Astrocyte of the hippocampus (primary cell): ENCODE data around the gene CREB3L1.

Experiments used
- DNase-seq: peaks from one replicate; pipeline ENCODE4 v3.0.0; 2011; ENCODE audit warnings: low read depth, low spot score

The CREB3L1 gene

GRCh38 chr11:46277622-46278386, at the start of gene CREB3L1:
TSS of gene CREB3L1 (plus strand) at chr11:46277662. CDS start at chr11:46278112, 450 bp downstream.
- no peak for DNase-seq

GRCh38 chr11:46229230-46229629, 48.2 kb upstream of the CREB3L1 start:
- DNase-seq = no peak

GRCh38 chr11:46234311-46234710, 43.2 kb upstream of the CREB3L1 start:
- no peak for DNase-seq

- DNase-seq = no peak
Measured at GRCh38 chr11:46235777-46236688, 41.4 kb upstream of the CREB3L1 start.

GRCh38 chr11:46236918-46237247, 40.6 kb upstream of the CREB3L1 start:
- no peak for DNase-seq

- peak; percentile 80 for DNase-seq
Measured at GRCh38 chr11:46237248-46238077, 40.0 kb upstream of the CREB3L1 start.

- peak; percentile 82 for DNase-seq
Measured at GRCh38 chr11:46238078-46238966, 39.1 kb upstream of the CREB3L1 start.

- peak; percentile 96 for DNase-seq
Measured at GRCh38 chr11:46238967-46239800, 38.3 kb upstream of the CREB3L1 start.

- DNase-seq = peak; percentile 74
Measured at GRCh38 chr11:46239801-46240061, 37.7 kb upstream of the CREB3L1 start.

DNA sequence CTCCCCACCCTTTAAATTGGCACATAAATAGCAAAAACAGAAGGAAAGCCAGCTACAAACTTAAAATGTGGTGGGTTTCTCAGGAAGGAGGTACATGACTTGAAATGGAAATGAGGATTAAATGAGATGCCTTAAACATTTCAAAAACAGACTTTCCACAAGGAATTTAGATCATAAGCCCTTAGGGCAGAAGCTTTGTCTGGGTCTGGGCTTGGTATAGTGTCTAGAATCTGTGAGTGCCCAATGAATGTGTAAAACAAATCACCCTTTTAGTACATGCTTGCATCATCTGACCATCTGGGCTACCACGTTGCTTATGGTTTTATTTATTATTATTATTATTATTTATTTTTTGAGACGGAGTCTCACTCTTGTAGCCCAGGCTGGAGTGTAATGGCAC, 37.1 kb upstream of the CREB3L1 start:
- DNase-seq = peak; percentile 15

GRCh38 chr11:46240861-46241260, 36.6 kb upstream of the CREB3L1 start:
- no peak for DNase-seq

DNA sequence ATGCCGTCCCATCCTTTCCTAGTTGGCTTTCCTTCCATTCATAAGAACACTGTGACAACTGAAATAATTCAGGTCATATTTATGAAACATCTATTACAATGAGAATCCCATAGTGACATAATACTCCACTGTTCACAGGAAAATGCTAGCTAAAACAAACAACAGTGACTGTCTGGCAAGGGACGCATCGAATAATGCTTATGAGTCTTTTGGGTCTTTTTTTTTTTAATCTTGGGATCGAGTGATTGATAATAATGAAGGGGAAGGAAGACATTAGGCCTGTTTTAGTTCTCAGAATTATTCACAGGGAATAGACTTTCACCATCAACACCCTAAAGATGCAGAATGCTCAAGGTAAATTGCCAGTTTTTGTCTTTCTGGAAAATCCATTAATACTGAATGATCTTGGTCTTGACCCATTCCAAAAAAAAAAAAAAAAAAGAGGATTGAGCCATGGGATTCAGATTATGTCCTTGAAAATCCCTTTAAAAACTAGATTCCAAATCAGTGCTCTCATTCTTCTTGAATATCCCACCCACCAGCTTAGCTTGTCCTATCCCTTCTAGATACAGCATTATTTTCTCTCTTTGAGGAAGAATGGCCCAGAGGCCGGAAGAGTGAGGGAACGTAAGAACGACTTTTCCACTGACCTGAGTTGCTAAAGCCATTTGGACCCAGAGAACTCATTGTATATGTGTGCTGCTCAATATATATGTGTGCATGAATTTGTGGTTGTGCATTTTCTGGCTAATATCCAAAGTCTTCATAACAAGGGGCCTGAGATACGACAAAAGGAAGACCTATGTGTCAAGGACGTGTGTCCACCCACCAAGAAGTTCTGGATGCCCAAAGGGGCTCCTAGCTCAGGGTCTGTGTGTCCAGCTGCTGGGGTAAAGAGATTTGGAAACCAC, 35.2 kb upstream of the CREB3L1 start:
- no peak for DNase-seq

DNA sequence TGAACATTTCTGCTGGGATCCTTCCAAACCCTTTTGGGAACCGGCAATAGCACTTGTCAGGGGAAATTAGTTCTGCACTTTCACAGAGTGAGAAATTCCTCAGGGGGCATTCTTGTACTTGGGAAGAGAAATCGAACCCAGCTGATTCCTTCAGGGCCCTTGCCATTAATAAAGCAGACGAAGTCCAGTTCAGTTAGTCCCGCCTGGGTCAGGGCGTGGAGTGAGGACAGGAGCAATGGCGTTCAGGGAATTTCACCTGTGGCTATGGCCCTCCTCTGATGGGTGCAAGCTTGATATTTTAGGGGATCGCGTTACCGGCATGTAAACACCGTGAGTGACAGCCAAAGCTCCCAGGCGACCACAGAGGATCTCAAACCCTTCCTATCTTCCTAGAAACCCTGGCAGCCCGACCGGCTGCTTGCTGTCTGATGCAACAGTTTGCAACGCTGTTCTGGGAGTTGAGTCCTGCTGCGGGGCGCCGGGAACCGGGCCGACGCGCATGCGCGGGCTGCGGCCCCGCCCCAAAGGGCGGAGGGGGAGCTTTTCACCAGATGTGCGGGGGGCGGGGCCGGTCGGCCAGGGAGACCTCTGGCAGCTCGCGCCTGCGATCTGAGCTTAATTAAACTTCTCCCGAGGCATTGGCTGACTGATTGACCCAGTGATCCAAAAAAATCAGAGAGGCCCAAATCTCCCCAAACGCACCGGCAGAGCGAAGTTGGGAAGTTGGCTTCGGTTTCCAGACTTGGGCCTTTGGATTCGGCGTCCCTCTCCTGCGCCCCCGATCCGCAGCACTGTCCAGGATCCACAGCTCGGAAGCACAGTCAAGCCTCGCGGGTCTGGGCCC, 34.3 kb upstream of the CREB3L1 start:
- peak; percentile 96 for DNase-seq

GRCh38 chr11:46243796-46244109, 33.7 kb upstream of the CREB3L1 start:
- no peak for DNase-seq

DNA sequence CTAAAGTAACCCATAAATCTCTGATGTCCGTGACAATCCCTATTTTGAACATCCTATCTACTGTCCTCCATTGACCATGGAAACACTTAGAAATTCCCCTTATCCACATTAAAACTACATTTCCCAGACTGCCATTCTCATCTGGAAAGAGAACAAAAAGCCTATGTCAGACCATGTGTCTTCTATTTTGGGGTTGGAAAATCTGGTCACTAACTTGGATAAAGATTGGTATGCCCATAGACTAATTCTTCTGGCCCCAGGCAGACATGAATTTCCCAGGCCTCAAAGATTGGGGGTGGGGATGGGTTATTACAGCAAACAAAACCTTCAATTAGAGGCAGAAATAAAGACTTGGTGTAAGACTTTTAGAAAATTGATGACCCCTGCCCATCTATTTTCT, 30.9 kb upstream of the CREB3L1 start:
- DNase-seq = peak; percentile 29

DNA sequence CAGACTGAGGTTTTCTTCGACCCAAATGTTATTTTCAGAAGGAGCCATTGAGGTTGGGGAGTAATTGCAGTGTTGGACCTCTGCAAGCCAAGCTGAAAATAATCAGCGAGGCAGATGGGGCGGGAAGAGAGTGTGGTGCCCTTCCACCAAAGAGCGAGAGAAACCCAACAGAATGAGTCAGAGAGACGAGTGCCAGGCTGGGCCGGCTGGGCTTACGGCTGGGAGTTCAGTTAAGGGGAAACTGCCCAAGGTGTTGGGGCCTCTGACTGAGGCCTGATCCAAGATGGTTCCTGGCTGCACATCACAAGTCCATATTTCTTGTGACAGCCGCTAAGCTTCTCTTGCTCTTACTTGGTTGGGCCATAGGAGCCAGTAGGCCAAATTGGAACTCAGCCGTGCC, 30.4 kb upstream of the CREB3L1 start:
- peak; percentile 69 for DNase-seq

DNA sequence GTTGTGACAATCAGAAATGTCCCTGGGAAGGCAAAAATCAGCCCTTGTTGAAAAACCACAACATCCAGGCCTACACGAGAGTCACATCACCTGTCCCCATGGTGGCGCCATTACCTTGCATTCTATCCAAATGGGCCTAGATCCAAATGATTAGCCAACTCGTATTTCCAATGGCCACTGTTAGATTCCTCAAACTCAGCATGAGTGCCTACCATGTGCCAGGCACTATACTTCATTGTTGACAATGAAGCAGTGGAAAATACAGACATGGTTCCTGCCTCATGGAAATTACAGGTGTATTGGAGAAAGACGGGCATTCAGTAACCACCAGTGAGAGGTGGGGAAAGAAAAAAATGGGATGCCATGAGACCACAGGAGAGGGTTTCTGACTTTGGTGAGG, 29.8 kb upstream of the CREB3L1 start:
- DNase-seq = peak; percentile 58

GRCh38 chr11:46248289-46249102, 29.0 kb upstream of the CREB3L1 start:
- peak; percentile 91 for DNase-seq
